GM19463 (cell line): Measurements from ENCODE around the gene CDH16.
"Not testable (repeated sequence)": the region's sequence is repeated elsewhere in the genome, so short reads cannot be mapped to it uniquely, and the experiment has no call there.

Experiments used
- ATAC-seq: cut with Tn5 transposase; IDR thresholded peaks from one replicate; pipeline ENCODE4 v1.9.1; 2021; ENCODE audit warnings: mild to moderate bottlenecking, moderate library complexity; ENCODE audit not compliant: unreplicated experiment

Gene CDH16

GRCh38 chr16:66898207-66898606 is 20.5 kb downstream of the CDH16 start:
- ATAC-seq = no peak

GRCh38 chr16:66896682-66897081 is 22.0 kb downstream of the CDH16 start:
- ATAC-seq = not testable (repeated sequence)

GRCh38 chr16:66895999-66896398 is 22.7 kb downstream of the CDH16 start:
- no peak for ATAC-seq

- no peak for ATAC-seq
Measured at GRCh38 chr16:66895689-66895979, 23.1 kb downstream of the CDH16 start.

- ATAC-seq = no peak
Measured at GRCh38 chr16:66894948-66895688, 23.6 kb downstream of the CDH16 start.

- no peak for ATAC-seq
Measured at GRCh38 chr16:66894055-66894454, 24.6 kb downstream of the CDH16 start.

GRCh38 chr16:66891797-66892196 is 26.9 kb downstream of the CDH16 start:
- ATAC-seq = no peak

- ATAC-seq = no peak
Measured at GRCh38 chr16:66891360-66891759, 27.3 kb downstream of the CDH16 start.

- ATAC-seq = no peak
Measured at GRCh38 chr16:66890799-66891198, 27.9 kb downstream of the CDH16 start.

- no peak for ATAC-seq
Measured at GRCh38 chr16:66889622-66890021, 29.1 kb downstream of the CDH16 start.

- no peak for ATAC-seq
Measured at GRCh38 chr16:66888647-66889615, 29.8 kb downstream of the CDH16 start.

GRCh38 chr16:66886914-66887313 is 31.8 kb downstream of the CDH16 start:
- ATAC-seq = no peak

GRCh38 chr16:66886321-66886720 is 32.4 kb downstream of the CDH16 start:
- ATAC-seq = no peak

- no peak for ATAC-seq
Measured at GRCh38 chr16:66885491-66885890, 33.2 kb downstream of the CDH16 start.

GRCh38 chr16:66882702-66883101 is 36.0 kb downstream of the CDH16 start:
- ATAC-seq = no peak

GRCh38 chr16:66881964-66882508 is 36.6 kb downstream of the CDH16 start:
- no peak for ATAC-seq

GRCh38 chr16:66881560-66881959 is 37.1 kb downstream of the CDH16 start:
- ATAC-seq = no peak

- no peak for ATAC-seq
Measured at GRCh38 chr16:66881014-66881417, 37.7 kb downstream of the CDH16 start.

GRCh38 chr16:66880288-66881013 is 38.2 kb downstream of the CDH16 start, which contains the start of gene PDP2:
Gene PDP2 (plus strand): TSS chr16:66880515. CDS start chr16:66884285, 3,770 bp downstream.
- ATAC-seq = peak; percentile 91

- ATAC-seq = peak; percentile 24
Measured at GRCh38 chr16:66878067-66878466, 40.6 kb downstream of the CDH16 start.
